OCI-M2 (cell line): ENCODE measurements around the gene KIAA1755.

ENCODE experiments used
- DNase-seq: peaks from one replicate; lab custom pipeline; 2025; ENCODE audit not compliant: unreplicated experiment; lab: John Stamatoyannopoulos, UW

The KIAA1755 gene

GRCh38 chr20:38208088-38208487 lies 52.4 kb downstream of the KIAA1755 start:
- no peak for DNase-seq

GRCh38 chr20:38207621-38208020 lies 52.9 kb downstream of the KIAA1755 start:
- no peak for DNase-seq

GRCh38 chr20:38205001-38205400 lies 55.5 kb downstream of the KIAA1755 start:
- DNase-seq, result no peak

GRCh38 chr20:38203981-38204357 lies 56.6 kb downstream of the KIAA1755 start:
- DNase-seq, result no peak

GRCh38 chr20:38203337-38203980 lies 57.1 kb downstream of the KIAA1755 start:
- no peak for DNase-seq

- no peak for DNase-seq
Observed at GRCh38 chr20:38202982-38203293, 57.6 kb downstream of the KIAA1755 start.

GRCh38 chr20:38202153-38202981 lies 58.2 kb downstream of the KIAA1755 start:
- DNase-seq, result no peak

- DNase-seq, result no peak
Observed at GRCh38 chr20:38201356-38201755, 59.2 kb downstream of the KIAA1755 start.

- DNase-seq, result no peak
Observed at GRCh38 chr20:38200646-38201045, 59.9 kb downstream of the KIAA1755 start.

- no peak for DNase-seq
Observed at GRCh38 chr20:38199501-38200390, 60.8 kb downstream of the KIAA1755 start.

- DNase-seq, result no peak
Observed at GRCh38 chr20:38198238-38198861, 62.2 kb downstream of the KIAA1755 start.

GRCh38 chr20:38197619-38198018 lies 62.9 kb downstream of the KIAA1755 start:
- DNase-seq, result no peak

GRCh38 chr20:38197217-38197616 lies 63.3 kb downstream of the KIAA1755 start:
- no peak for DNase-seq

- DNase-seq, result no peak
Observed at GRCh38 chr20:38196592-38196991, 63.9 kb downstream of the KIAA1755 start.

GRCh38 chr20:38196076-38196475 lies 64.5 kb downstream of the KIAA1755 start:
- no peak for DNase-seq

- no peak for DNase-seq
Observed at GRCh38 chr20:38195521-38195920, 65.0 kb downstream of the KIAA1755 start.

- no peak for DNase-seq
Observed at GRCh38 chr20:38194971-38195504, 65.5 kb downstream of the KIAA1755 start.

GRCh38 chr20:38193586-38194105 lies 66.9 kb downstream of the KIAA1755 start:
- no peak for DNase-seq

GRCh38 chr20:38192323-38192885 lies 68.1 kb downstream of the KIAA1755 start:
- DNase-seq, result no peak

GRCh38 chr20:38191654-38192053 lies 68.9 kb downstream of the KIAA1755 start:
- no peak for DNase-seq
